Head of caudate nucleus (tissue), 42 donors: ENCODE results near the gene GKAP1.
"Not testable (repeated sequence)": the region's sequence is repeated elsewhere in the genome, so short reads cannot be mapped to it uniquely, and the experiment has no call there.

Source experiments
- DNase-seq, 42 donors: peaks; one replicate each; pipeline versions ENCODE4 v3.0.0 to v3.0.0-alpha.2; 2020 to 2021; ENCODE audit warnings: mixed read lengths in 7 of 42
- intact Hi-C: fragments of 100-400 bp; cut with DNase I; formaldehyde crosslinking; loops from one replicate; pipeline ENCODE4 v1.15.0; 2022

GKAP1 gene

GRCh38 chr9:83817356-83818278 is at the start of gene GKAP1:
Gene GKAP1 (minus strand): TSS chr9:83817769. CDS start chr9:83806517, 11,252 bp downstream.
- intact Hi-C loops, result loop anchor here (5.0 kb wide), 1 partner anchor 110 kb away; the partner anchor contains the start of gene UBQLN1
- DNase-seq, result peak; percentile 66 to 90 (median 79)

DNA sequence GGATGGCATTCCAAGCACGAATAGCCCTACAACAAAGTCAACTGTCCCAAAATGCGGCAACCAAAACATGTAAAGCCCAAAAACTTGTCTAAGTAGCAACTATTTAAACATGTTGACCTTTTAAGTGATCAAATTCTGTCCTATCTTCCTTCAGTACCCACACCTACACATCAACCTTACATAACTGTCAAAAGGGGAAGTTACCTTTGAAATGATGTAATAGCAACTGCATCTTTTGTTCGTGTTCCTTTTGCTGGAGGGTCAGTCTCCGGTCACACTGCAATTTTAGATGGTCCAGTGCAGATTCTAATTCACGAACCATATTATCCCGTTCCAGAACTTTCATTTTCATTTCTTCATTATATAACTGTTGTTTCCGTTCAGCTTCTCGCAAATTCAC is 32.3 kb upstream of the GKAP1 start:
- intact Hi-C loops, DNase-seq: not testable (repeated sequence)

GRCh38 chr9:83837070-83837643 is 19.6 kb upstream of the GKAP1 start:
- DNase-seq, intact Hi-C loops: not testable (repeated sequence)

GRCh38 chr9:83830426-83831071 is 13.0 kb upstream of the GKAP1 start:
- DNase-seq, intact Hi-C loops: not testable (repeated sequence)

GRCh38 chr9:83824986-83825623 is 7.5 kb upstream of the GKAP1 start:
- intact Hi-C loops, result not testable (repeated sequence)
- DNase-seq, result peak in 8 of 42 donors; percentile 2 to 50 (median 22)

DNA sequence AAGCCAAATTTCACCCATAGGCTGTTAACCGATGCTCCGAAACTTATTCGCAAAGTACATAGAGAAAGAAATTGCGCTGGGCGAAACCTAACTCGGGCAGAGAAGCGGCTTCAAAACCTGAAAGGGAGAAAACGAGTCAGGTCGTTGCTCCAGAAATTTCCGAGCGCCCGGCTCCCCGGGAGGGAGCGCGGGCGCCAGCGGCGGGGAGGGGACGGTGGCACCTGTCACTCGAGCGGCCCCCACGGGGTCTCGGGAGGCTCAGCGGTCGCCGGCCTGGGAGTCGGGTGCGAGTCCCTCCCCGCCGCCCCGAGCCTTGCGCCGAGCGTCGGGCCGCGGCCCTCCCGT is 586 bp downstream of the GKAP1 start:
- DNase-seq, result peak in 22 of 42 donors; percentile 8 to 62 (median 33)
- intact Hi-C loops, result loop anchor here (5.0 kb wide), 1 partner anchor 110 kb away; the partner anchor contains the start of gene UBQLN1

- DNase-seq, result not testable (repeated sequence)
- intact Hi-C loops, result loop anchor here (5.0 kb wide), 1 partner anchor 108 kb away; the partner anchor contains the start of gene UBQLN1
These were observed 2.4 kb downstream of the GKAP1 start for GRCh38 chr9:83815120-83815519.

DNA sequence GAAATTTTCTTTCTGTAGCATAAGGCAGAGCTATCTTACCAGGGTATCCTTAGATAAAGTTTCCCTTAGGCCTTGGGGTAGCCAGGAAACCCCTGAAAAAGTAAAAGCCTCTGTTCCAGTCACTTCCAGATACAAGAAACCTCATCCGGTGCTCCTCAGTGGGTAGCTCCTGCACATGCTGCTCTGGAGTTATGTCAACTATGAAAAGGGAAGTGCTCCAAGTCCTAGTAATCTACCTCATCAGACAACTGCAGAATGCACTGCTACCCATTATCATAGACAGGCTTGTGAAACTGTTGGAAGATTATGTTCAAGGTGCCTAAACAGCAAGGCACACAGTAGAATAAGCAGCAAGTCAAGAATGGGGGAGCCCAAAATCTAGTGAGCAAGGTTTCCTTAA is 8.4 kb downstream of the GKAP1 start:
- intact Hi-C loops, DNase-seq: not testable (repeated sequence)

DNA sequence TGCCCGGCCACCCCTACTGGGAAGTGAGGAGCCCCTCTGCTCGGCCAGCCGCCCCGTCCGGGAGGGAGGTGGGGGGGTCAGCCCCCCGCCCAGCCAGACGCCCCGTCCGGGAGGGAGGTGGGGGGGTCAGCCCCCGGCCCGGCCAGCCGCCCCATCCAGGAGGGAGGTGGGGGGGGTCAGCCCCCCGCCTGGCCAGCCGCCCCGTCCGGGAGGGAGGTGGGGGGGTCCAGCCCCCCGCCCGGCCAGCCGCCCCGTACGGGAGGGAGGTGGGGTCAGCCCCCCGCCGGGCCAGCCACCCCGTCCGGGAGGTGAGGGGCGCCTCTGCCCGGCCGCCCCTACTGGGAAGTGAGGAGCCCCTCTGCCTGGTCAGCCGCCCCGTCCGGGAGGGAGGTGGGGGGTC is 13.1 kb downstream of the GKAP1 start:
- intact Hi-C loops, DNase-seq: not testable (repeated sequence)

DNA sequence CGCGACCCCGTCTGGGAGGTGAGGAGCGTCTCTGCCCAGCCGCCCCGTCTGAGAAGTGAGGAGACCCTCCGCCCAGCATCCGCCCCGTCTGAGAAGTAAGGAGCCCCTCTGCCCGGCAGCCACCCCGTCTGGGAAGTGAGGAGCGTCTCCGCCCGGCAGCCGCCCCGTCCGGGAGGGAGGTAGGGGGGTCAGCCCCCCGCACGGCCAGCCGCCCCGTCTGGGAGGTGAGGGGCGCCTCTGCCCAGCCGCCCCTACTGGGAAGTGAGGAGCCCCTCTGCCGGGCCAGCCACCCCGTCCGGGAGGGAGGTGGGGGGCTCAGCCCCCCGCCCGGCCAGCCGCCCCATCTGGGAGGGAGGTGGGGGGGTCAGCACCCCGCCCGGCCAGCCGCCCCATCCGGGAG is 13.6 kb downstream of the GKAP1 start:
- intact Hi-C loops, result not testable (repeated sequence)

DNA sequence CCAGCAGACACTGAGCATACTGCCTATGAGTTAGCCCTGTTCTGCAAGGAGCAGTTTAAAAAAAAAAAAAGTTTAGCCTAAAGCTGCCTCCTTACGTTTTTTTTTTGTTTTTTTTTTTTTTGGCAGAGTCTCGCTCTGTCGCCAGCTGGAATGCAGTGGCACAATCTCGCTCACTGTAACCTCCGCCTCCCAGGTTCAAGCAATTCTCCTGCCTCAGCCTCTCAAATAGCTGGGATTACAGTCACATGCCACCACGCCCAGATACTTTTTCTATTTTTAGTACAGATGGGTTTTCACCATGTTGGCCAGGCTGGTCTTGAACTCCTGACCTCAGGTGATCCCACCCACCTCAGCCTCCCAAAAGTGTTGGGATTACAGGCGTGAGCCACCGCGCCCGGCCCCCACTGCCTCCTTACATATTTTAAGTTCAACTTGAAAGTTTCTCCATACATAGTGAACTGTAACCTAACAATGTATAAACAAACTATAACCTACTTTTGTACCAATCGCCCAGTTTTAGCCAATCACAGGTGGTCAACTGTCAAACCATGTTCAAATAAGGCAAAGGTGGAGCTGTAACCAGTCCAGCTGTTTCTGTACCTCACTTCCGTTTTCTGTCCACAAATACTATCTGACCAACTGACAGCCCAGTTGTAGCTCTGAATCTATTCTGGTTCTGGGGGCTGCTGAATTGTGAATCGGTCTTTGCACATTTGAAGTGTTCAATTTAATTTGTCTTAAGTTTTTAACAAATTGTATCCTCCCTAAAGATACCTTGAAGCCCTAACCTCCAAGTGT is 17.1 kb downstream of the GKAP1 start:
- DNase-seq, result no peak
- intact Hi-C loops, result no loop called here

More for the DNA sequence above, 13.6 kb downstream of the GKAP1 start:
- DNase-seq, result not testable (repeated sequence)

DNA sequence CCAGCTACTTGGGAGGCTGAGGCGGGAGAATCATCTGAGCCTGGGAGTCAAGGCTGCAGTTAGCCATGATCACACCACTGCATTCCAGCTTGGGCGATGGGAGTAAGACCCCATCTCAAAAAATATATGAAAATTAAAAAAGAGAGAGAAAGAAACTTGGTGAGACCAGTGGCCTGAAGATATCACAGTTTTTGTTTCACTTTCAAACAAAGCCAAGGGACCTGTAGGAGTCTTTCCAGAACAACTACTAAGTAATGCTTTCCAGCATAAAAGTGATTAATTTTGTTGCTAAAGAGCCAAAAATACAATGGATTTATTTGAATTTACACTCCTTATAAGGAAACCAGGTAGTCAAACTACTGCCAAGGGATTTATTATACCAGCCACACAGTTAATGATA is 23.5 kb downstream of the GKAP1 start:
- intact Hi-C loops, result no loop called here
- DNase-seq, result no peak

DNA sequence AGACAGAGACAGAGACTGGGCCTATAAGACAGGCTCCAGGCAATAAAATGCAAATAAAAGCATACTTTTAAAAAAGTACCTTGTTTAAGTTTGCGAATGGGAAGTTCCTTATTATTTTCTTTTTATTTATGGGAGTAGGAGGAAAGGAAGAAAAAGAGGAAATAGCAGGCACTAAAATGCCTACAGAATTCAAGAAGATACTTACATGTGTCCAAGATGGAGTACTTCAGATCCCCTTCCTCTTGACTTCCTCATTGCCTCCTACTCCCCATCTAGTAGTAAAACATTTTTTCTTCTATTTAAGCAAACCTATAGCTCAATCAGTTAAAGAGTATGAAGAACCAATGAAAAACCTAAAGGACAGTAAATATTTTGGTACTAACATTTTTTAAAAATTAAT is 24.8 kb downstream of the GKAP1 start:
- intact Hi-C loops, result no loop called here

DNA sequence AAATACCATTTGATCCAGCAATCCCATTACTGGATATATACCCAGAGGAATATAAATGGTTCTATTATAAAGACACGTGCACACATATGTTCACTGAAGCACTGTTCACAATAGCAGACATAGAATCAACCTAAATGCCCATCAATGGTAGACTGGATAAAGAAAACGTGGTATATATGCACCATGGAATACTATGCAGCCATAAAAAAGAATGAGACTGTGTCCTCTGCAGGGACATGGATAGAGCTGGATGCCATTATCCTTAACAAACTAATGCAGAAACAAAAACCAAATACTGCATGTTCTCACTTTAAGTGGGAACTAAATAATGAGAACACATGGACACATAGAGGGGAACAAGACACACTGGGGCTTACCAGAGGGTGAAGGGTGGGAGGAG is 39.4 kb downstream of the GKAP1 start:
- DNase-seq, result no peak
- intact Hi-C loops, result no loop called here

More for the DNA sequence above, 24.8 kb downstream of the GKAP1 start:
- DNase-seq, result no peak

DNA sequence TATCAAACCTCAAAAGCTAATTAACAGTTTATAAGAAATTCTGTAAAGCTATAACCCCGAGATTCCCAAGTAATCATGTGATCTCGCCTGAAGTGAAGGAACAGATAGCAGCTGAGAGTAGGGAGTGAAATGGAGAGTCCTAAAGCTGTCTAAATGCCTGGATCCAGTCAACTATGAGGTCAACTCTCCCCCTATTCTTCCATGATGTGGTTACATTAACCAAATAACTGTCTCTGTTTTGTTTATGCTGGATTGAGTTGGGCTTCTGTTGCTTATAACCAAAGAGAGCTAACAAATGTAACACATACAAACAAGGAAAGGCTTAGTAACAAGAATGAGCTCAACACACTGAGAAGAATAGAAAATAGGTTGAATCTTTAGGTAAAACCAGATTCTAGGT is 41.6 kb downstream of the GKAP1 start:
- intact Hi-C loops, result no loop called here
- DNase-seq, result no peak

DNA sequence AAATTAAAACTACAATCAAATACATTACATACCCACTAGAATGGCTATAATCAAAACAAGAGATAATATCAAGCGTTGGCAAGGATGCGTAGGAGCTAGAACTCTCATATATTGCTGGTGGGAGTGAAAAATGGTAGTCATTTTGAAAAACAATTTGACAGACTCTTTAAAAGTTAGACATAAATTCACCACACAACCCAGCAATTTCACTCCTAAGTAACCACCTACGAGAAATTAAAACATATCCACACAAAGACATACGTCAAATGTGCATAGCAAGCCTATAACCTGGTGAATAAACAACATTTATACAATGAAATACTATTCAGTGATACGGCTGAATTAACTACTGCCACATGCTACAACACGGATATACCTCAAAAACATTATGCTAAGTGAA is 44.7 kb downstream of the GKAP1 start:
- intact Hi-C loops, result no loop called here
- no peak for DNase-seq

- intact Hi-C loops, result no loop called here
These were observed 52.2 kb downstream of the GKAP1 start for GRCh38 chr9:83765376-83765775.

GRCh38 chr9:83754383-83754977 is 63.1 kb downstream of the GKAP1 start:
- no peak for DNase-seq
- intact Hi-C loops, result no loop called here

More at GRCh38 chr9:83765376-83765775, 52.2 kb downstream of the GKAP1 start:
- no peak for DNase-seq
